Esophagus (tissue), 2 donors: ENCODE results near the gene NTHL1. TPM values are rescaled to one million over a fixed set of nuclear protein-coding genes. Genes with fewer than 3 reads are reported as not detected.

Experiments
- H3K27ac ChIP-seq, 2 donors: one replicate each; pipeline ENCODE4 v1.5.1; 2013; ENCODE audit warnings: low read depth in 2 of 2, mild to moderate bottlenecking in 2 of 2, inconsistent platforms in 1 of 2, low read length in 1 of 2, moderate library complexity in 1 of 2
- H3K27me3 ChIP-seq, 2 donors: one replicate each; pipeline ENCODE4 v1.6.1; 2013; ENCODE audit warnings: low read length in 2 of 2, control low read depth in 1 of 2, mild to moderate bottlenecking in 1 of 2; ENCODE audit not compliant: insufficient read depth in 2 of 2, control insufficient read depth in 1 of 2
- H3K36me3 ChIP-seq, 2 donors: one replicate each; pipeline ENCODE4 v1.6.1; 2013; ENCODE audit warnings: low read length in 1 of 2; ENCODE audit not compliant: control insufficient read depth in 2 of 2, insufficient read depth in 2 of 2
- H3K4me1 ChIP-seq, 2 donors: one replicate each; pipeline ENCODE4 v1.6.1; 2013; ENCODE audit warnings: low read length in 1 of 2; ENCODE audit not compliant: control insufficient read depth in 2 of 2, insufficient read depth in 2 of 2
- H3K4me3 ChIP-seq, 2 donors: one replicate each; pipeline ENCODE4 v1.5.1; 2013; ENCODE audit warnings: low read length in 2 of 2, mild to moderate bottlenecking in 2 of 2, low read depth in 1 of 2, moderate library complexity in 1 of 2
- H3K9me3 ChIP-seq, 2 donors: one replicate each; pipeline ENCODE4 v1.6.1; 2013; ENCODE audit warnings: mild to moderate bottlenecking in 2 of 2, low read depth in 1 of 2, low read length in 1 of 2, moderate library complexity in 1 of 2; ENCODE audit not compliant: control insufficient read depth in 2 of 2, insufficient read depth in 1 of 2
- WGBS, 2 donors: extraction: QIAGEN DNeasy Blood & Tissue Kit; methylation state at CpG; one replicate each; pipeline ENCODE4 v1.1.7; 2013; 5-methylcytosine and 5-hydroxymethylcytosine counted together
- polyA plus RNA-seq, 2 donors: library from polyadenylated mRNA; stranded (reverse); fragments of 200-250 nt; gene quantifications; one replicate each; pipeline ENCODE4 v1.2.3, GENCODE V29; 2013
- donor health status: healthy with polysubstance abuse.
- donor health status: Bipolar disorder and iron deficiency.

Gene NTHL1
- polyA plus RNA-seq, 2 donors: 15.1 to 16.2 TPM

GRCh38 chr16:2001456-2002355 lies 45.9 kb downstream of the NTHL1 start:
- Histone ChIP-seq H3K4me3 (no peak overlapping the region), H3K27me3 (no peaks in the 10 kb centered on the region), H3K9me3 (no peaks in the 10 kb centered on the region), H3K27ac (no peak overlapping the region), H3K4me1 (peaks cover 5 to 27% of the 10 kb centered on the region in 2 donors), H3K36me3 (peaks cover 15 to 74% of the 10 kb centered on the region in 2 donors)
- 96 to 97% methylated on average over 52 to 53 of the region's 53 CpGs for WGBS, 2 donors

GRCh38 chr16:2001035-2001434 lies 46.6 kb downstream of the NTHL1 start:
- peaks cover 5 to 25% of the 10 kb centered on the region in 2 donors for H3K4me1 ChIP-seq
- 95 to 96% methylated on average over 19 of the region's 19 CpGs for WGBS, 2 donors

GRCh38 chr16:1999866-2000514 lies 47.6 kb downstream of the NTHL1 start:
- peaks cover 5 to 18% of the 10 kb centered on the region in 2 donors for H3K4me1 ChIP-seq
- WGBS, 2 donors: 85 to 86% methylated on average over 27 to 28 of the region's 28 CpGs

More at GRCh38 chr16:2001035-2001434, 46.6 kb downstream of the NTHL1 start:
- no peak overlapping the region for H3K4me3 ChIP-seq
- H3K36me3 ChIP-seq: peaks cover 15 to 70% of the 10 kb centered on the region in 2 donors
- H3K27ac ChIP-seq: no peak overlapping the region
- no peaks in the 10 kb centered on the region for H3K27me3 ChIP-seq
- H3K9me3 ChIP-seq: no peaks in the 10 kb centered on the region

GRCh38 chr16:1998852-1999801 lies 48.5 kb downstream of the NTHL1 start:
- Histone ChIP-seq H3K4me1 (peaks cover 2 to 11% of the 10 kb centered on the region in 2 donors), H3K36me3 (peaks cover 15 to 60% of the 10 kb centered on the region in 2 donors), H3K27me3 (no peaks in the 10 kb centered on the region), H3K9me3 (no peaks in the 10 kb centered on the region), H3K4me3 (no peak overlapping the region), H3K27ac (peak overlapping the region; percentile 20 to 21)
- 93 to 94% methylated on average over 39 of the region's 39 CpGs for WGBS, 2 donors

More at GRCh38 chr16:1999866-2000514, 47.6 kb downstream of the NTHL1 start:
- Histone ChIP-seq H3K4me3 (peak overlapping the region in 1 of 2 donors; percentile 13), H3K9me3 (no peaks in the 10 kb centered on the region), H3K36me3 (peaks cover 15 to 62% of the 10 kb centered on the region in 2 donors), H3K27me3 (no peaks in the 10 kb centered on the region), H3K27ac (no peak overlapping the region)

GRCh38 chr16:1998360-1998835 lies 49.2 kb downstream of the NTHL1 start:
- H3K36me3 ChIP-seq: peaks cover 15 to 59% of the 10 kb centered on the region in 2 donors
- H3K27ac ChIP-seq: peak overlapping the region; percentile 29 to 74
- H3K27me3 ChIP-seq: no peaks in the 10 kb centered on the region
- 85 to 87% methylated on average over 27 of the region's 27 CpGs for WGBS, 2 donors
- H3K4me1 ChIP-seq: peaks cover 0 to 9% of the 10 kb centered on the region in 2 donors
- H3K4me3 ChIP-seq: no peak overlapping the region
- no peaks in the 10 kb centered on the region for H3K9me3 ChIP-seq

- Histone ChIP-seq H3K27me3 (no peaks in the 10 kb centered on the region), H3K4me3 (no peak overlapping the region), H3K27ac (peak overlapping the region; percentile 68 to 74), H3K36me3 (peaks cover 15 to 52% of the 10 kb centered on the region in 2 donors), H3K4me1 (peaks cover 0 to 10% of the 10 kb centered on the region in 2 donors), H3K9me3 (no peaks in the 10 kb centered on the region)
- 73 to 77% methylated on average over 26 of the region's 26 CpGs for WGBS, 2 donors
Observed at GRCh38 chr16:1997494-1998359, 49.9 kb downstream of the NTHL1 start.

- 55% methylated on average over 2 of the region's 2 CpGs for WGBS, 2 donors
- Histone ChIP-seq H3K27ac (peak overlapping the region; percentile 52 to 76), H3K36me3 (peaks cover 0 to 15% of the 10 kb centered on the region in 2 donors), H3K27me3 (peaks cover 0 to 18% of the 10 kb centered on the region in 2 donors), H3K4me1 (peaks cover 7 to 27% of the 10 kb centered on the region in 2 donors), H3K9me3 (peaks cover 0 to 4% of the 10 kb centered on the region in 2 donors), H3K4me3 (no peak overlapping the region)
Observed at GRCh38 chr16:1993731-1994131, 53.9 kb downstream of the NTHL1 start.

GRCh38 chr16:1992704-1993317 lies 54.8 kb downstream of the NTHL1 start:
- Histone ChIP-seq H3K9me3 (peaks cover 0 to 4% of the 10 kb centered on the region in 2 donors), H3K4me3 (no peak overlapping the region), H3K4me1 (peaks cover 7 to 27% of the 10 kb centered on the region in 2 donors), H3K36me3 (peaks cover 0 to 6% of the 10 kb centered on the region in 2 donors), H3K27me3 (peaks cover 0 to 18% of the 10 kb centered on the region in 2 donors), H3K27ac (peak overlapping the region in 1 of 2 donors; percentile 76)
- WGBS, 2 donors: 53 to 63% methylated on average over 43 to 50 of the region's 50 CpGs
